ENCODE results near the gene SNAP29. TPM values are rescaled to one million over a fixed set of nuclear protein-coding genes. Genes with fewer than 3 reads are reported as not detected.
"Not testable (repeated sequence)": the region's sequence is repeated elsewhere in the genome, so short reads cannot be mapped to it uniquely, and the experiment has no call there.

The SNAP29 gene
- total RNA-seq, 1 donor from 2014 or later = 20.2 TPM

DNA sequence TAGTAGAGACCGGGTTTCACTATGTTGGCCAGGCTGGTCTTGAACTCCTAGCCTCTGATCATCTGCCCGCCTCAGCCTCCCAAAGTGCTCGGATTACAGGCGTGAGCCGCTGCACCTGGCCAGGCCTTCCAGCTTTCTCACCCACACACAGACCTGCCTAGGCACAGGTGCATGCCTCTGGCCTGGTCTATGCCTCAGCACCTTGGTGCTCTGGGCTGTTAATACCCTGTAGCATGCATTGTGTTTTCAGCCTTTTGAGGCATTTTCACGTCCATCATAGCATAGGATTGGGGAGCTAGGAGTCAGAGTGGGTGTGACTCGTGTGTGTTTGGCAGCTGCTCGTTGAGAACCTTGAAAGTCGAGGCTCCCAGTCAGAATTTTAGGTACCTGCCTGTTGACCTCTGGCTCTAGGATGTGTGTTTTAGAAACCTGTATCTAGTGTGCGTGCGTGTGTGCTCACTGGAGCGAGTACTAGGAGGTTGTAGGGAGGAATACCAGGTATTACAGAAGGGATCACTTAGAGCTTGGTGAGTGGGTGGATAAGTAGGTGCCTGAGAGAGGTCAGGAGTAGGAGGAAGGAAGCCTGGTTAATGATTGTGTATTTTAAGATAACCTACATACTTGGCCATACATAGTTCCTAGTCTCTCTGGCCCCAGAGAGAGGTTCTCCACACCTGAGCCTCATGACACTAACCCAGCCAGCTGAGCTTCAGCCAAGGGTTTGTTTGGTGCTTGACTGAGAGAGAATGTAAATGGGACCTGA, 78.4 kb downstream of the SNAP29 start:
- H3K36me3 Mint-ChIP-seq (ENCODE audit: low read depth) = peaks cover 13% of the 10 kb centered on the region
- peaks cover 19% of the 10 kb centered on the region for H3K4me1 Mint-ChIP-seq
- TF ChIP-seq, protein P1, sequence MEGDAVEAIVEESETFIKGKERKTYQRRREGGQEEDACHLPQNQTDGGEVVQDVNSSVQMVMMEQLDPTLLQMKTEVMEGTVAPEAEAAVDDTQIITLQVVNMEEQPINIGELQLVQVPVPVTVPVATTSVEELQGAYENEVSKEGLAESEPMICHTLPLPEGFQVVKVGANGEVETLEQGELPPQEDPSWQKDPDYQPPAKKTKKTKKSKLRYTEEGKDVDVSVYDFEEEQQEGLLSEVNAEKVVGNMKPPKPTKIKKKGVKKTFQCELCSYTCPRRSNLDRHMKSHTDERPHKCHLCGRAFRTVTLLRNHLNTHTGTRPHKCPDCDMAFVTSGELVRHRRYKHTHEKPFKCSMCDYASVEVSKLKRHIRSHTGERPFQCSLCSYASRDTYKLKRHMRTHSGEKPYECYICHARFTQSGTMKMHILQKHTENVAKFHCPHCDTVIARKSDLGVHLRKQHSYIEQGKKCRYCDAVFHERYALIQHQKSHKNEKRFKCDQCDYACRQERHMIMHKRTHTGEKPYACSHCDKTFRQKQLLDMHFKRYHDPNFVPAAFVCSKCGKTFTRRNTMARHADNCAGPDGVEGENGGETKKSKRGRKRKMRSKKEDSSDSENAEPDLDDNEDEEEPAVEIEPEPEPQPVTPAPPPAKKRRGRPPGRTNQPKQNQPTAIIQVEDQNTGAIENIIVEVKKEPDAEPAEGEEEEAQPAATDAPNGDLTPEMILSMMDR (conservative IDR thresholded peaks at IDR 0.05) = no peak
- H3K4me3 Mint-ChIP-seq = no peak overlapping the region
- H3K9me3 Mint-ChIP-seq = no peaks in the 10 kb centered on the region
- DNase-seq (ENCODE audit: low read depth, low spot score) = no peak
- H3K27me3 Mint-ChIP-seq (ENCODE audit: low read depth) = no peaks in the 10 kb centered on the region
- H3K27ac Mint-ChIP-seq (ENCODE audit: unreplicated experiment) = no peak overlapping the region

DNA sequence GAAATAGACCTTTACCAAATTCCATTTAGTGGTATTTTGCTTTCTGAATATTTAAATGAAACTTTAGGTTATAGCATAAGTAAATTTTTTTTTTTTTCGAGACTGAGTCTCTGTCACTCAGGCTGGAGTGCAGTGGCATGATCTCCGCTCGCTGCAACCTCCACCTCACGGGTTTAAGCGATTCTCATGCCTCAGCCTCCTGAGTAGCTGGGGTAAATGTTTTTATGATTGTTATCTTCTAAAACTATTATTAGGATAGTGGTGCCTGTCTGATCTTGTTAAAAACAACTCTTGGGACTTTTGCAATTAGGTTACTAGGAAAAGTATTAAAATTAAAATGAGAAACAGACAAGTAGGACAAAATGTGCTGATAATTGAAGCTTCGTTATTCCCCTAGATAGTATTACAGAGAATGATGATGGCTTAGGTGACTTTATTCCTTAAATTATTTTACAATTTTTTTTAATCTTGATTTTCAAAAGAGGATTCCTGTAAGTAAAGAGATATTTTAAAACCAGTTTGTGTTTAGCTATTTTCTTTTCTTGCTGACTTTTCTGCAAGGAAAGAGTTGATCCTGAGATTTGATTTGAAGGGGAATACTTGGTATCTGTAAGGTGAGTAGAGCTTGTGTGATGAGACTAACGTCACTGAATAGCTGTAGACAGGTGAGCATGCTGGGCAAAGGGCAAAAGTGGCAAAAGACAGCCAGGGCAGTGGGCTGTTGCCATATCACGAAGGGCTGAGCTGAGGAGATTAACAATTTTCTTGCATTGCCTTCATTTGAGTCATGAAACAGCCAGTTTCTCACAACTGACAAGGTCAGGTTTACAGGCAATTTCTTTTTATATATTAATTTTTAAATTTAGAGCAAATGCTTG, 79.2 kb downstream of the SNAP29 start:
- Mint-ChIP-seq H3K4me3 (no peak overlapping the region), H3K27ac (ENCODE audit: unreplicated experiment) (no peak overlapping the region)

DNA sequence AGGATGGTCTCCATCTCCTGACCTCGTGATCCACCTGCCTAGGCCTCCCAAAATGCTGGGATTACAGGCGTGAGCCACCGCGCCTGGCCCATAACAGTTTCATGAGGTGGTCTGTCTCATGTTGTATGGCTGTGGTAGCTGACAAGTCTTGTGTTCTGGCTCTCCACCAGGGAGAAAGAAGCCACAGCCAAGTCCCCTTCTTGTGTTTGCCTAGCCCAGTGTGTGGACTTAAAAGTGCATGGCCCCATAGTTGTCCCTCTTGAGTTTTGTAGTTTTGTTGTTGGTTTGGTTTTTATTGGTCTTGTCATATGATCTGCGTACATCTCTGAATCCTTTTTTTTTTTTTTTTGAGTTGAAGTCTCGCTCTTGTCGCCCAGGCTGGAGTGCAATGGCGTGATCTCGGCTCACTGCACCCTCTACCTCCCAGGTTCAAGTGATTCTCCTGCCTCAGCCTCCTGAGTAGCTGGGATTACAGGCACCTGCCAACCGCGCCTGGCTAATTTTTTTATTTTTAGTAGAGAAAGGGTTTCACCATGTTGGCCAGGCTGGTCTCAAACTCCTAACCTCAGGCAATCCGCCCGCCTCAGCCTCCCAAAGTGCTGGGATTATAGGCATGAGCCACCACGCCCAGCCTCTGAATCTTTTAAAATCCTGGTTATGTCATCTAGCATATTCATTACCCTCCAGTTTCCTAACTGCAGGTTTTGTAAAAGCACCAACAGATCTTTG, 80.8 kb downstream of the SNAP29 start:
- not testable (repeated sequence) for H3K27me3 Mint-ChIP-seq (ENCODE audit: low read depth); H3K27ac Mint-ChIP-seq (ENCODE audit: unreplicated experiment); DNase-seq (ENCODE audit: low read depth, low spot score); H3K9me3 Mint-ChIP-seq; H3K4me3 Mint-ChIP-seq
- Mint-ChIP-seq H3K4me1 (peaks cover 25% of the 10 kb centered on the region), H3K36me3 (ENCODE audit: low read depth) (peaks cover 10% of the 10 kb centered on the region)

More for the DNA sequence above, 79.2 kb downstream of the SNAP29 start:
- H3K9me3 Mint-ChIP-seq = no peaks in the 10 kb centered on the region
- no peaks in the 10 kb centered on the region for H3K27me3 Mint-ChIP-seq (ENCODE audit: low read depth)
- no peak for DNase-seq (ENCODE audit: low read depth, low spot score)
- TF ChIP-seq, protein P1 (conservative IDR thresholded peaks at IDR 0.05) = no peak
- peaks cover 11% of the 10 kb centered on the region for H3K36me3 Mint-ChIP-seq (ENCODE audit: low read depth)
- H3K4me1 Mint-ChIP-seq = peaks cover 19% of the 10 kb centered on the region

DNA sequence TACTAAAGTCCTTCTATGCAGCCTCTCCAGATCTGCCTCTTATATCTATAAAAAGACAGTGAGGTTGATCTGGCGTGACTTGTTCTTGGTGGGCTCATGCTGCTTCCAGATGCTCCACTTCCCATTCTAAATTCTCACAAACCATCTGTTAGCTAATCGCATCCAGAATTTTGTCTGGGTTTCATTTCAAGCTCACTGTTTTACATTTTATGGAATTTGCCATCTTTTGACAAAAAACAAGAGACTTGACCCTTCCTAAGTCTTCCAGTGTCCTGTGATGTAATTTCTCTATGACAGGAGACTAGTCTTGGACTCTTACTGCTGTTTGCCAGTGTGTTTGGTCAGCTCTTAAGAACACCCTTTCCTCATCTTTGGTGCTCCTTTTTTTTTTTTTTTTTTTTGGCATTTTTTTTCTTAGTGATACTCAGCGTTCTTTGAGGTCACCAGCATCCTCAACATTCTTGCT, 81.4 kb downstream of the SNAP29 start:
- H3K27me3 Mint-ChIP-seq (ENCODE audit: low read depth) = no peaks in the 10 kb centered on the region
- no peak overlapping the region for H3K4me3 Mint-ChIP-seq
- H3K27ac Mint-ChIP-seq (ENCODE audit: unreplicated experiment) = no peak overlapping the region
- peaks cover 27% of the 10 kb centered on the region for H3K4me1 Mint-ChIP-seq
- no peaks in the 10 kb centered on the region for H3K9me3 Mint-ChIP-seq
- DNase-seq (ENCODE audit: low read depth, low spot score) = no peak
- TF ChIP-seq, protein P1 (conservative IDR thresholded peaks at IDR 0.05) = no peak
- peaks cover 10% of the 10 kb centered on the region for H3K36me3 Mint-ChIP-seq (ENCODE audit: low read depth)

Other genes starting within 250 kb of the SNAP29 start
- gene SERPIND1, start 84.9 kb upstream of the SNAP29 start, total RNA-seq = not detected in 2 replicates
- gene PI4KA, start 196 bp upstream of the SNAP29 start, total RNA-seq = 82.0 and 85.8 TPM in 2 replicates
- gene CRKL, start 58.4 kb downstream of the SNAP29 start, total RNA-seq = 102 and 107 TPM in 2 replicates
- gene AIFM3, start 108.2 kb downstream of the SNAP29 start, total RNA-seq = 0.79 and 0.84 TPM in 2 replicates
- 88.7 and 94.5 TPM in 2 replicates for gene LZTR1, start 123.3 kb downstream of the SNAP29 start, total RNA-seq
- 35.4 and 37.0 TPM in 2 replicates for gene THAP7, start 143.1 kb downstream of the SNAP29 start, total RNA-seq
- gene P2RX6, start 156.2 kb downstream of the SNAP29 start, total RNA-seq = 3.4 and 4.5 TPM in 2 replicates
- gene SLC7A4, start 173.6 kb downstream of the SNAP29 start, total RNA-seq = 0.26 and 0.43 TPM in 2 replicates
- not detected in 2 replicates for gene LRRC74B, start 186.9 kb downstream of the SNAP29 start, total RNA-seq